Endodermal cell (in vitro differentiated cells): ENCODE results near the gene THYN1. TPM values are rescaled to one million over a fixed set of nuclear protein-coding genes. Genes with fewer than 3 reads are reported as not detected.

Experiments
- DNase-seq: peaks from one replicate; pipeline ENCODE4 v3.0.0-alpha.2; 2017
- H3K27ac ChIP-seq: 2 replicates; pipeline ENCODE4 v1.5.1; 2013; ENCODE audit warnings: mild to moderate bottlenecking, low read depth, low read length, moderate library complexity
- H3K27me3 ChIP-seq: 2 replicates; pipeline ENCODE4 v1.6.1; 2013; ENCODE audit warnings: mild to moderate bottlenecking, low read length, moderate library complexity; ENCODE audit not compliant: insufficient read depth, control insufficient read depth, poor library complexity, severe bottlenecking
- H3K36me3 ChIP-seq: 2 replicates; pipeline ENCODE4 v1.7.0; 2013; ENCODE audit warnings: mild to moderate bottlenecking, low read length, moderate library complexity; ENCODE audit not compliant: control insufficient read depth, insufficient read depth
- H3K4me1 ChIP-seq: one replicate; pipeline ENCODE4 v1.7.0; 2013; ENCODE audit warnings: low read length; ENCODE audit not compliant: control insufficient read depth, insufficient read depth
- H3K4me3 ChIP-seq: 2 replicates; pipeline ENCODE4 v1.5.1; 2013; ENCODE audit warnings: mild to moderate bottlenecking, low read length, moderate library complexity
- H3K9ac ChIP-seq: 2 replicates; pipeline ENCODE4 v1.6.1; 2013; ENCODE audit warnings: mild to moderate bottlenecking, low read length, moderate library complexity; ENCODE audit not compliant: poor library complexity, severe bottlenecking; ENCODE audit errors: extremely low read depth
- H3K9me3 ChIP-seq: 2 replicates; pipeline ENCODE4 v1.6.1; 2013; ENCODE audit warnings: mild to moderate bottlenecking, low read length, moderate library complexity; ENCODE audit not compliant: control insufficient read depth
- H3K27ac Mint-ChIP-seq: 2 replicates; pipeline ENCODE4 v1.8.0; 2020; ENCODE audit warnings: mixed read lengths
- H3K27me3 Mint-ChIP-seq: 2 replicates; pipeline ENCODE4 v1.8.0; 2021; ENCODE audit warnings: mild to moderate bottlenecking, mixed read lengths; ENCODE audit not compliant: insufficient read depth
- H3K36me3 Mint-ChIP-seq: 2 replicates; pipeline ENCODE4 v1.8.0; 2020; ENCODE audit warnings: low read depth, mixed read lengths
- H3K4me1 Mint-ChIP-seq: 2 replicates; pipeline ENCODE4 v1.8.0; 2020; ENCODE audit warnings: mixed read lengths
- H3K4me3 Mint-ChIP-seq: 2 replicates; pipeline ENCODE4 v1.8.0; 2020; ENCODE audit warnings: mild to moderate bottlenecking, moderate library complexity, mixed read lengths
- H3K9me3 Mint-ChIP-seq: 2 replicates; pipeline ENCODE4 v1.8.0; 2020; ENCODE audit warnings: mild to moderate bottlenecking, mixed read lengths
- CTCF ChIP-seq: fragments of 200-600 bp; sonication (generic); conservative IDR thresholded peaks from 2 replicates; pipeline ENCODE4 v1.5.0; 2021; ENCODE audit warnings: antibody characterized with exemption, mild to moderate bottlenecking
- WGBS, 2 experiments: methylation state at CpG; one replicate each; pipeline versions ENCODE4 v1.1.5 to v1.1.7; 2013; ENCODE audit warnings: missing lambda C conversion rate in 2 of 2, mixed read lengths in 1 of 2; ENCODE audit not compliant: insufficient coverage in 1 of 2, insufficient read length in 1 of 2; 5-methylcytosine and 5-hydroxymethylcytosine counted together
- long read RNA-seq, 4 experiments: library from polyadenylated mRNA in 2 of 4; library from RNA in 1 of 4; library from capped mRNA in 1 of 4; stranded (forward) in 3 of 4; unstranded in 1 of 4; transcript quantifications; one replicate each; pipeline ENCODE4 v2.0.0, GENCODE V29; 2020 to 2021; ENCODE audit warnings: inconsistent platforms in 1 of 4
- polyA plus RNA-seq, 2 experiments: library from polyadenylated mRNA; stranded (reverse); fragments of 50-300 nt; gene quantifications; one replicate each; pipeline ENCODE4 v1.2.3, GENCODE V29; 2013
- total RNA-seq, 2 donors: library from RNA; stranded (reverse); fragmentation: NEBNext Ultra II Directional in 1 of 2; extraction: Animal tissue kit (Norgen Biotek cat#: 25700) in 1 of 2; gene quantifications; 2 replicates in 1 of 2; 3 replicates in 1 of 2; pipeline ENCODE4 v1.2.1, GENCODE V29; 2021

The THYN1 gene
- total RNA-seq: 10 to 100 TPM; 61.3 to 81.6 TPM
- 92.2 TPM for polyA plus RNA-seq (2013, experiment 1 of 2)
- 77.7 TPM for polyA plus RNA-seq (2013, experiment 2 of 2)
- long read RNA-seq, experiment 1, transcript THYN1-204 (8 exons, 893 nt): major isoform, 14 of 45 reads
- long read RNA-seq, experiment 1, transcript THYN1-203 (8 exons, 943 nt): minor isoform, 11 of 45 reads
- long read RNA-seq, experiment 1, partial matches to known transcripts: 6 of 45 reads
- long read RNA-seq, experiment 1, other reads (novel, unspliced or antisense): 6 of 45 reads
- long read RNA-seq, experiment 2, transcript THYN1-201 (7 exons, 1,299 nt): minor isoform, 13 of 138 reads
- long read RNA-seq, experiment 2, transcript THYN1-204 (8 exons, 893 nt): major isoform, 59 of 138 reads
- long read RNA-seq, experiment 2, transcript THYN1-203 (8 exons, 943 nt): minor isoform, 31 of 138 reads
- long read RNA-seq, experiment 2, transcript THYN1-202 (7 exons, 835 nt): minor isoform, 11 of 138 reads
- long read RNA-seq, experiment 2, partial matches to known transcripts: 9 of 138 reads
- long read RNA-seq, experiment 2, other reads (novel, unspliced or antisense): 14 of 138 reads
- long read RNA-seq, experiment 3, transcript THYN1-201 (7 exons, 1,299 nt): minor isoform, 30 of 95 reads
- long read RNA-seq, experiment 3, transcript THYN1-204 (8 exons, 893 nt): major isoform, 34 of 95 reads
- long read RNA-seq, experiment 3, transcript THYN1-203 (8 exons, 943 nt): minor isoform, 7 of 95 reads
- long read RNA-seq, experiment 3, partial matches to known transcripts: 12 of 95 reads
- long read RNA-seq, experiment 3, other reads (novel, unspliced or antisense): 7 of 95 reads
- long read RNA-seq, experiment 4, transcript THYN1-201 (7 exons, 1,299 nt): minor isoform, 24 of 171 reads
- long read RNA-seq, experiment 4, transcript THYN1-203 (8 exons, 943 nt): minor isoform, 40 of 171 reads
- long read RNA-seq, experiment 4, transcript THYN1-204 (8 exons, 893 nt): major isoform, 49 of 171 reads
- long read RNA-seq, experiment 4, transcript THYN1-202 (7 exons, 835 nt): minor isoform, 26 of 171 reads
- long read RNA-seq, experiment 4, partial matches to known transcripts: 21 of 171 reads
- long read RNA-seq, experiment 4, other reads (novel, unspliced or antisense): 11 of 171 reads

- peaks cover 30% of the 10 kb centered on the region for H3K36me3 ChIP-seq
- no peak for TF ChIP-seq CTCF
- H3K9me3 ChIP-seq: no peaks in the 10 kb centered on the region
- H3K4me1 ChIP-seq: no peaks in the 10 kb centered on the region
- Mint-ChIP-seq H3K4me1 (peaks cover 20% of the 10 kb centered on the region), H3K9me3 (no peaks in the 10 kb centered on the region), H3K36me3 (peaks cover 36% of the 10 kb centered on the region), H3K4me3 (peak within 1 kb of the TSS; percentile 79), H3K27ac (peak within 1 kb of the TSS; percentile 77), H3K27me3 (no peaks in the 10 kb centered on the region)
- H3K4me3 ChIP-seq: peak within 1 kb of the TSS; percentile 99
- WGBS, 2 experiments: 0% methylated on average over 21 to 70 of the region's 70 CpGs
- no peaks in the 10 kb centered on the region for H3K27me3 ChIP-seq
- DNase-seq: peak; percentile 99
- peak within 1 kb of the TSS; percentile 53 for H3K9ac ChIP-seq
- H3K27ac ChIP-seq: no peak within 1 kb of the TSS
These were observed at the start of gene THYN1, which contains the start of gene ACAD8 for GRCh38 chr11:134253188-134253993. THYN1 (minus strand) TSS chr11:134253352; CDS start chr11:134252882, 470 bp downstream. ACAD8 (plus strand) TSS chr11:134253568; CDS start chr11:134253601, 33 bp downstream.

GRCh38 chr11:134294664-134295063 lies 41.5 kb upstream of the THYN1 start:
- no peak overlapping the region for H3K27ac Mint-ChIP-seq
- H3K9me3 Mint-ChIP-seq: no peaks in the 10 kb centered on the region
- H3K27ac ChIP-seq: no peak overlapping the region
- no peaks in the 10 kb centered on the region for H3K4me1 Mint-ChIP-seq
- H3K4me3 Mint-ChIP-seq: no peak overlapping the region
- 77 to 84% methylated on average over 7 to 9 of the region's 9 CpGs for WGBS, 2 experiments
- no peaks in the 10 kb centered on the region for H3K27me3 ChIP-seq
- no peak for DNase-seq
- H3K27me3 Mint-ChIP-seq: no peaks in the 10 kb centered on the region
- no peak overlapping the region for H3K4me3 ChIP-seq
- H3K9me3 ChIP-seq: no peaks in the 10 kb centered on the region
- no peak overlapping the region for H3K9ac ChIP-seq
- no peaks in the 10 kb centered on the region for H3K36me3 ChIP-seq
- TF ChIP-seq CTCF: no peak
- H3K4me1 ChIP-seq: no peaks in the 10 kb centered on the region
- H3K36me3 Mint-ChIP-seq: no peaks in the 10 kb centered on the region
